ENCODE measurements around the gene POLD1.
"Not testable (repeated sequence)": the region's sequence is repeated elsewhere in the genome, so short reads cannot be mapped to it uniquely, and the experiment has no call there.

POLD1 gene

GRCh38 chr19:50383852-50384684 is at the start of gene POLD1:
POLD1 (plus strand) TSS chr19:50384347; CDS start chr19:50398852, 14,505 bp downstream.
- no peak for TF ChIP-seq CTCF (IDR thresholded peaks at IDR 0.05; ENCODE audit: control extremely low read depth, extremely low read depth, low read depth, missing control alignments)
- ChIA-PET CTCF (interaction anchor here (0.7 to 2.2 kb wide), 6 partner anchors 15 to 538 kb away, joined by 3 to 8 read pairs (median 4); no protein-coding TSS in a partner anchor), POLR2A (interaction anchor here (0.6 to 1.0 kb wide), 3 partner anchors 9 to 161 kb away, joined by 3 read pairs; no protein-coding TSS in a partner anchor)
- DNase-seq (ENCODE audit: extremely low spot score), result peak; percentile 100

- no peak for TF ChIP-seq CTCF (IDR thresholded peaks at IDR 0.05; ENCODE audit: control extremely low read depth, extremely low read depth, low read depth, missing control alignments)
- CTCF ChIA-PET, result interaction anchor here (1.1 to 4.8 kb wide), 3 partner anchors 9 to 23 kb away, joined by 3 to 16 read pairs (median 6); no protein-coding TSS in a partner anchor
- DNase-seq (ENCODE audit: extremely low spot score), result no peak
- POLR2A ChIA-PET, result no interaction called here
These were observed 49.3 kb upstream of the POLD1 start for GRCh38 chr19:50334741-50335421.

DNA sequence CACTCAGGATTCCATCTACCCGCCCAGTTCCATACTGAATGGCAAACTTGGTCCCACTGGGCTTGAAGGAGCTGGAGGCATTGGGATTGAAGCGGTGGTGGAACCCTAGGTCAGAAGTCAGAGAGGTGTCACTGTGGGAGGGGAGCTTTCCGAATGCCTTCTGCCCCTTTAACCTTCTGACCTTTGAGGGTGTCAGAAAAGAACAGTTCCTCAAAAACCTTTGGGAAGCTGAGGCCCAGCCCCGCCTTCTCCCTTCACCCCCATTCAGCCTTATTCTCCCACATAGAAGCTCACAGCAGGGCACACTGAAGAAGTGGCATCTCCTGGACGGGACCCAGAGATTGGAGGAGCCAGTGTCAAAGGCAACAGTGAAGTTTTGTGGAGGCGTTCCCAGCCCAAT is 47.1 kb upstream of the POLD1 start:
- POLR2A ChIA-PET; DNase-seq (ENCODE audit: extremely low spot score): not testable (repeated sequence)
- CTCF ChIA-PET, result interaction anchor here (4.8 kb wide), 1 partner anchor 20 kb away, joined by 16 read pairs; no protein-coding TSS in a partner anchor

DNA sequence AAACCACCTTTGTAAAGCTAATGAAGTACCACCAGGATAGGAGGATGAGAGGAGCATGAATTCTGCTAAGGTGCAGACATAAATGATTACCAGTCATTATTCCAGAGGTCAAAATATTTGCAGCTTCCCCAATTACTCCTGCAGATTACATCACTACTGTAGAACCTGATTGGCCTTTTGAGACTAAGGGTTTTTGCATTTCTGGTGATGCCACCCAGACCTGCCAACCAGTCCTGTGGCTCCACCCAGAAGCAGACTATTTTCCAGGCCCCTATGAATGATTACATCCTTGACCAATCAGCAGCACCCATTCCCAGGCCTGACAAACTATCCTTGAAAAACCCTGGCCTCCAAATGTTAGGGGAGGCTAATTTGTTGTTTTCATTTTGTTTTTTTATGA is 43.8 kb upstream of the POLD1 start:
- CTCF ChIA-PET, result interaction anchor here (1.4 to 3.8 kb wide), 6 partner anchors 7 to 120 kb away, joined by 3 to 25 read pairs (median 6); partner anchors contain the start of gene KCNC3
- DNase-seq (ENCODE audit: extremely low spot score), result no peak
- no peak for TF ChIP-seq CTCF (IDR thresholded peaks at IDR 0.05; ENCODE audit: control extremely low read depth, extremely low read depth, low read depth, missing control alignments)
- POLR2A ChIA-PET, result interaction anchor here (1.1 to 1.7 kb wide), 2 partner anchors 11 to 24 kb away, joined by 3 to 6 read pairs; partner anchors contain the start of gene KCNC3

GRCh38 chr19:50341091-50341564 is 43.0 kb upstream of the POLD1 start:
- DNase-seq (ENCODE audit: extremely low spot score), result peak; percentile 58
- CTCF ChIA-PET, result interaction anchor here (0.8 to 3.8 kb wide), 7 partner anchors 8 to 119 kb away, joined by 3 to 25 read pairs (median 4); partner anchors contain the start of gene KCNC3
- TF ChIP-seq CTCF (IDR thresholded peaks at IDR 0.05; ENCODE audit: control extremely low read depth, extremely low read depth, low read depth, missing control alignments), result no peak
- POLR2A ChIA-PET, result interaction anchor here (0.7 to 2.8 kb wide), 4 partner anchors 8 to 25 kb away, joined by 3 to 17 read pairs (median 4); partner anchors contain the start of gene KCNC3

DNA sequence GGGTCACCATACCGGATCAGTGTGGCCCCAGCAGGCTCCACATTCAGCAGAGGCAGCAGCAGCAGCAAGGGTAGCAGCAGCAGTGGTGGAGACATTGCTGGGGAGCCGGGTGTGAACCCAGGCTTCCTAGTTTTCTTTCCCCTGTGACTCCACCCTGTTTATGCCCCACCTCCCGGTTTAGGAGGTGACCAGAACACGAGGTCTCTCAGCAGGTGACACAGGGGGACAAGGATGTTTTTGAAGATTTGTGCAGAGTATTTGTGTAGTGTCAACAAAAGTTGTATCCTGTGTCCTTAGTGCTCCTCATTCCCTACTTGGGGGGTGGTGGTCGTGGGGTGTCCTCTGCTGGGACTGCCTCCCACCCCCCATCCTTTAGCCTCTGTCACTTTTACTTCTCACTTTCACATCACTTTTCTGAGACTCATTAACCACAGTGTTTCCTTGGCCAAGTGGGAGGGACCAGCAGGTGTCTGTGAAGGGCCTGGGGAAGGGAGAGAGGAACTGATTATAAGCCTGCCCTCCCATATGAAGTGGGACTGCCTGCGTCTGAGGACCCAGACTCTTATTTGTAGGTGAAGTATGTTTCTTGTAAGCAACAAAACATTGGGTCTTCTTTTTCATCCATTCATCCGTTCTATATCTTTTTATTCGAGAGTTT is 39.4 kb upstream of the POLD1 start:
- peak; percentile 67 for DNase-seq (ENCODE audit: extremely low spot score)
- POLR2A ChIA-PET, result interaction anchor here (0.9 kb wide), 1 partner anchor 16 kb away, joined by 4 read pairs; the partner anchor contains the start of gene KCNC3
- no peak for TF ChIP-seq CTCF (IDR thresholded peaks at IDR 0.05; ENCODE audit: control extremely low read depth, extremely low read depth, low read depth, missing control alignments)
- CTCF ChIA-PET, result interaction anchor here (1.0 to 1.2 kb wide), 3 partner anchors 11 to 15 kb away, joined by 3 to 6 read pairs (median 6); partner anchors contain the start of gene KCNC3

- POLR2A ChIA-PET; DNase-seq (ENCODE audit: extremely low spot score): not testable (repeated sequence)
- CTCF ChIA-PET, result interaction anchor here (0.9 to 2.9 kb wide), 5 partner anchors 8 to 191 kb away, joined by 4 to 22 read pairs (median 6); partner anchors contain the start of gene KCNC3
These were observed 37.0 kb upstream of the POLD1 start for GRCh38 chr19:50347089-50347581.

All from GM10248 (cell line).